Type B pancreatic cell (in vitro differentiated cells): ENCODE results near the gene PACSIN2. TPM values are rescaled to one million over a fixed set of nuclear protein-coding genes. Genes with fewer than 3 reads are reported as not detected.

ENCODE experiments used
- DNase-seq: peaks from one replicate; pipeline ENCODE4 v3.0.0; 2021; ENCODE audit warnings: mixed read lengths; ENCODE audit not compliant: unreplicated experiment; ENCODE audit errors: extremely low spot score
- H3K27ac Mint-ChIP-seq: 2 replicates; pipeline ENCODE4 v1.8.0; 2021; ENCODE audit warnings: mild to moderate bottlenecking, mixed read lengths
- H3K27me3 Mint-ChIP-seq: 2 replicates; pipeline ENCODE4 v1.8.0; 2021; ENCODE audit warnings: mixed read lengths
- H3K36me3 Mint-ChIP-seq: 2 replicates; pipeline ENCODE4 v1.8.0; 2021; ENCODE audit warnings: mixed read lengths
- H3K4me1 Mint-ChIP-seq: one replicate; pipeline ENCODE4 v1.8.0; 2021; ENCODE audit warnings: mixed read lengths; ENCODE audit not compliant: unreplicated experiment
- H3K4me3 Mint-ChIP-seq: 2 replicates; pipeline ENCODE4 v1.8.0; 2021; ENCODE audit warnings: mild to moderate bottlenecking, mixed read lengths
- H3K9me3 Mint-ChIP-seq: 2 replicates; pipeline ENCODE4 v1.8.0; 2021; ENCODE audit warnings: mixed read lengths
- total RNA-seq: library from RNA; stranded (reverse); gene quantifications from 2 replicates; pipeline ENCODE4 v1.2.1, GENCODE V29; 2021; ENCODE audit warnings: low replicate concordance
- TF ChIP-seq, protein P1 (sequence below): fragments of 200-600 bp; sonication (generic); conservative IDR thresholded peaks from 2 replicates; pipeline ENCODE4 v1.5.0; 2021; ENCODE audit warnings: antibody characterized with exemption, mild to moderate bottlenecking

Gene PACSIN2
- total RNA-seq, 1 donor from 2014 or later = 53.4 TPM

- H3K27me3 Mint-ChIP-seq = no peaks in the 10 kb centered on the region
Observed at GRCh38 chr22:43009444-43009843, 5.5 kb downstream of the PACSIN2 start.

GRCh38 chr22:43008921-43009320 is 6.0 kb downstream of the PACSIN2 start:
- Mint-ChIP-seq H3K4me3 (peak overlapping the region; percentile 7), H3K4me1 (peaks cover 60% of the 10 kb centered on the region), H3K27ac (peak overlapping the region; percentile 31)

More at GRCh38 chr22:43009444-43009843, 5.5 kb downstream of the PACSIN2 start:
- no peak for DNase-seq
- Mint-ChIP-seq H3K27ac (no peak overlapping the region), H3K9me3 (no peaks in the 10 kb centered on the region), H3K4me1 (peaks cover 54% of the 10 kb centered on the region), H3K36me3 (no peaks in the 10 kb centered on the region), H3K4me3 (no peak overlapping the region)
- TF ChIP-seq, protein P1, sequence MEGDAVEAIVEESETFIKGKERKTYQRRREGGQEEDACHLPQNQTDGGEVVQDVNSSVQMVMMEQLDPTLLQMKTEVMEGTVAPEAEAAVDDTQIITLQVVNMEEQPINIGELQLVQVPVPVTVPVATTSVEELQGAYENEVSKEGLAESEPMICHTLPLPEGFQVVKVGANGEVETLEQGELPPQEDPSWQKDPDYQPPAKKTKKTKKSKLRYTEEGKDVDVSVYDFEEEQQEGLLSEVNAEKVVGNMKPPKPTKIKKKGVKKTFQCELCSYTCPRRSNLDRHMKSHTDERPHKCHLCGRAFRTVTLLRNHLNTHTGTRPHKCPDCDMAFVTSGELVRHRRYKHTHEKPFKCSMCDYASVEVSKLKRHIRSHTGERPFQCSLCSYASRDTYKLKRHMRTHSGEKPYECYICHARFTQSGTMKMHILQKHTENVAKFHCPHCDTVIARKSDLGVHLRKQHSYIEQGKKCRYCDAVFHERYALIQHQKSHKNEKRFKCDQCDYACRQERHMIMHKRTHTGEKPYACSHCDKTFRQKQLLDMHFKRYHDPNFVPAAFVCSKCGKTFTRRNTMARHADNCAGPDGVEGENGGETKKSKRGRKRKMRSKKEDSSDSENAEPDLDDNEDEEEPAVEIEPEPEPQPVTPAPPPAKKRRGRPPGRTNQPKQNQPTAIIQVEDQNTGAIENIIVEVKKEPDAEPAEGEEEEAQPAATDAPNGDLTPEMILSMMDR = no peak

GRCh38 chr22:43008509-43008908 is 6.4 kb downstream of the PACSIN2 start:
- peaks cover 61% of the 10 kb centered on the region for H3K4me1 Mint-ChIP-seq
- peaks cover 4% of the 10 kb centered on the region for H3K9me3 Mint-ChIP-seq
- H3K36me3 Mint-ChIP-seq = peaks cover 4% of the 10 kb centered on the region
- no peaks in the 10 kb centered on the region for H3K27me3 Mint-ChIP-seq
- H3K27ac Mint-ChIP-seq = peak overlapping the region; percentile 31
- TF ChIP-seq, protein P1 = no peak
- no peak for DNase-seq
- peak overlapping the region; percentile 7 for H3K4me3 Mint-ChIP-seq

More at GRCh38 chr22:43008921-43009320, 6.0 kb downstream of the PACSIN2 start:
- TF ChIP-seq, protein P1 = no peak
- DNase-seq = no peak
- H3K9me3 Mint-ChIP-seq = peaks cover under 1% of the 10 kb centered on the region
- H3K27me3 Mint-ChIP-seq = no peaks in the 10 kb centered on the region
- no peaks in the 10 kb centered on the region for H3K36me3 Mint-ChIP-seq

GRCh38 chr22:43007519-43008102 is 7.3 kb downstream of the PACSIN2 start:
- H3K27ac Mint-ChIP-seq = peak overlapping the region; percentile 80
- no peak overlapping the region for H3K4me3 Mint-ChIP-seq
- peaks cover 4% of the 10 kb centered on the region for H3K36me3 Mint-ChIP-seq
- DNase-seq = no peak
- H3K9me3 Mint-ChIP-seq = peaks cover 4% of the 10 kb centered on the region
- no peaks in the 10 kb centered on the region for H3K27me3 Mint-ChIP-seq
- H3K4me1 Mint-ChIP-seq = peaks cover 59% of the 10 kb centered on the region
- TF ChIP-seq, protein P1 = no peak

GRCh38 chr22:43006753-43007152 is 8.2 kb downstream of the PACSIN2 start:
- Mint-ChIP-seq H3K27me3 (no peaks in the 10 kb centered on the region), H3K27ac (peak overlapping the region; percentile 80), H3K9me3 (peaks cover 4% of the 10 kb centered on the region), H3K4me3 (no peak overlapping the region), H3K36me3 (peaks cover 9% of the 10 kb centered on the region), H3K4me1 (peaks cover 68% of the 10 kb centered on the region)
- no peak for DNase-seq
- TF ChIP-seq, protein P1 = no peak
